ENCODE measurements around the gene ME1. TPM values are rescaled to one million over a fixed set of nuclear protein-coding genes. Genes with fewer than 3 reads are reported as not detected.
"Not testable (repeated sequence)": the region's sequence is repeated elsewhere in the genome, so short reads cannot be mapped to it uniquely, and the experiment has no call there.

Gene ME1
- total RNA-seq, 1 donor from 2014 or later = 7.9 TPM

- Mint-ChIP-seq H3K9me3 (ENCODE audit: low read depth) (no peaks in the 10 kb centered on the region), H3K4me3 (ENCODE audit: low read depth) (no peak overlapping the region), H3K4me1 (ENCODE audit: low read depth) (no peaks in the 10 kb centered on the region), H3K27me3 (no peaks in the 10 kb centered on the region), H3K36me3 (ENCODE audit: insufficient read depth) (no peaks in the 10 kb centered on the region), H3K27ac (no peak overlapping the region)
- no peak for DNase-seq (ENCODE audit: low spot score, unreplicated experiment)
- TF ChIP-seq CTCF (IDR thresholded peaks at IDR 0.05; ENCODE audit: unreplicated experiment) = no peak
Observed at GRCh38 chr6:83265384-83265783, 165.5 kb downstream of the ME1 start.

GRCh38 chr6:83260577-83260976 lies 170.3 kb downstream of the ME1 start:
- no peaks in the 10 kb centered on the region for H3K4me1 Mint-ChIP-seq (ENCODE audit: low read depth)
- H3K27ac Mint-ChIP-seq = no peak overlapping the region
- no peaks in the 10 kb centered on the region for H3K27me3 Mint-ChIP-seq
- no peak for DNase-seq (ENCODE audit: low spot score, unreplicated experiment)
- TF ChIP-seq CTCF (IDR thresholded peaks at IDR 0.05; ENCODE audit: unreplicated experiment) = no peak
- no peaks in the 10 kb centered on the region for H3K36me3 Mint-ChIP-seq (ENCODE audit: insufficient read depth)
- H3K4me3 Mint-ChIP-seq (ENCODE audit: low read depth) = no peak overlapping the region
- no peaks in the 10 kb centered on the region for H3K9me3 Mint-ChIP-seq (ENCODE audit: low read depth)

- no peak overlapping the region for H3K4me3 Mint-ChIP-seq (ENCODE audit: low read depth)
- H3K27ac Mint-ChIP-seq = no peak overlapping the region
- DNase-seq (ENCODE audit: low spot score, unreplicated experiment) = no peak
- TF ChIP-seq CTCF (IDR thresholded peaks at IDR 0.05; ENCODE audit: unreplicated experiment) = no peak
- no peaks in the 10 kb centered on the region for H3K36me3 Mint-ChIP-seq (ENCODE audit: insufficient read depth)
- no peaks in the 10 kb centered on the region for H3K27me3 Mint-ChIP-seq
- no peaks in the 10 kb centered on the region for H3K4me1 Mint-ChIP-seq (ENCODE audit: low read depth)
- H3K9me3 Mint-ChIP-seq (ENCODE audit: low read depth) = no peaks in the 10 kb centered on the region
Observed at GRCh38 chr6:83258517-83258916, 172.3 kb downstream of the ME1 start.

- H3K27ac Mint-ChIP-seq = no peak overlapping the region
- H3K9me3 Mint-ChIP-seq (ENCODE audit: low read depth) = no peaks in the 10 kb centered on the region
- H3K36me3 Mint-ChIP-seq (ENCODE audit: insufficient read depth) = no peaks in the 10 kb centered on the region
- TF ChIP-seq CTCF (IDR thresholded peaks at IDR 0.05; ENCODE audit: unreplicated experiment) = no peak
- H3K27me3 Mint-ChIP-seq = no peaks in the 10 kb centered on the region
- no peak overlapping the region for H3K4me3 Mint-ChIP-seq (ENCODE audit: low read depth)
- no peaks in the 10 kb centered on the region for H3K4me1 Mint-ChIP-seq (ENCODE audit: low read depth)
- DNase-seq (ENCODE audit: low spot score, unreplicated experiment) = no peak
Observed at GRCh38 chr6:83257791-83258190, 173.1 kb downstream of the ME1 start.

GRCh38 chr6:83256719-83257118 lies 174.1 kb downstream of the ME1 start:
- H3K27me3 Mint-ChIP-seq; H3K36me3 Mint-ChIP-seq (ENCODE audit: insufficient read depth); H3K27ac Mint-ChIP-seq; H3K4me1 Mint-ChIP-seq (ENCODE audit: low read depth); H3K4me3 Mint-ChIP-seq (ENCODE audit: low read depth); DNase-seq (ENCODE audit: low spot score, unreplicated experiment); H3K9me3 Mint-ChIP-seq (ENCODE audit: low read depth): not testable (repeated sequence)

GRCh38 chr6:83252719-83253118 lies 178.1 kb downstream of the ME1 start:
- peaks cover 4% of the 10 kb centered on the region for H3K9me3 Mint-ChIP-seq (ENCODE audit: low read depth)
- peaks cover 2% of the 10 kb centered on the region for H3K4me1 Mint-ChIP-seq (ENCODE audit: low read depth)
- TF ChIP-seq CTCF (IDR thresholded peaks at IDR 0.05; ENCODE audit: unreplicated experiment) = no peak
- no peak for DNase-seq (ENCODE audit: low spot score, unreplicated experiment)
- no peak overlapping the region for H3K27ac Mint-ChIP-seq
- no peaks in the 10 kb centered on the region for H3K27me3 Mint-ChIP-seq
- peaks cover 5% of the 10 kb centered on the region for H3K36me3 Mint-ChIP-seq (ENCODE audit: insufficient read depth)
- no peak overlapping the region for H3K4me3 Mint-ChIP-seq (ENCODE audit: low read depth)

Data from progenitor cell of endocrine pancreas (in vitro differentiated cells).